ENCODE results near the gene GCNA.

GRCh38 chrX:71579990-71580380 lies 1.7 kb downstream of the GCNA start:
- TF ChIP-seq CTCF (conservative IDR thresholded peaks at IDR 0.05; ENCODE audit: low read depth, low read length) = no peak
- TF ChIP-seq EZH2 (IDR thresholded peaks at IDR 0.05; ENCODE audit: borderline replicate concordance, low read depth, low read length, poor library complexity, severe bottlenecking) = no peak

Data from A673 (cell line).